ENCODE results near the gene MS4A2.

DNA sequence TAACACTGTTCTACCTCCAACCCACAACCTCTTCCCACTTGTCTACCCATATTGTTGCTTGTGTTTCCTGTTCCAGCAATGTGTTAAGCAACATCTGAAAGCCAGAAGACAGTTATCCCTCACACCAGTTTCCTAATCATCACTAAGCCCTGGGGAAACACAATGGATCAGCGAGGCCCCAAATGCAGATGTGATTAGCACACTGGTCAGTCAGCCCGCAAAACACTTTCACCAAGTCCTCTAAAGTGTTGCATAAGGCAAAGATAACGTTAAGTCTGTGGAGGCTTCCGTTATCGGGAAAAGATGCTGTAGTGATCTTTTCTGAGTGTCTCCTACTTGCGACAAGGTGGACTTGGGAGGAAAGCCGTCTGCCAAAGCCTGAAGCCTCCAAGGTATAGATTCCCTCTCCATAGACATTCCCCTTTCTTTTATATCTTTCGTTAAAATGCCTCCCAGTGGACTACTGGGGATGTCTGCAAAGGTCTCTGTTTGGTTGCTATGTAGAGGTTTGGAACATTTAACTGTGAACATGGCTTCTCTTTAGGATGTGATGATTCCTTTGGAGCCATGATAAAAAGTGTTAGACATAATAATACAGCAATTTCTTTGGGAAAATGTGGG is 32.0 kb upstream of the MS4A2 start, which contains the start of gene MS4A3:
- TF ChIP-seq TAF1 (IDR thresholded peaks at IDR 0.05; ENCODE audit: borderline replicate concordance, insufficient read depth, low read length): no peak
- no peak for TF ChIP-seq POLR2AphosphoS5 (IDR thresholded peaks at IDR 0.05; ENCODE audit: low read depth, low read length)
- TF ChIP-seq SIN3A (IDR thresholded peaks at IDR 0.05; ENCODE audit: borderline replicate concordance, insufficient read depth, low read length): no peak

All from PFSK-1 (cell line).